Astrocyte of the spinal cord (primary cell): Measurements from ENCODE around the gene HLA-F.

Experiments
- DNase-seq: peaks from one replicate; pipeline ENCODE4 v3.0.0; 2011; ENCODE audit warnings: low read depth, low spot score
- H3K4me3 ChIP-seq: 2 replicates; pipeline ENCODE4 v1.5.1; 2011; ENCODE audit warnings: low read depth, mild to moderate bottlenecking, low read length, moderate library complexity
- in situ Hi-C: cut with HindIII; loops from 2 replicates; pipeline ENCODE4 v1.10.0; 2017; ENCODE audit warnings: low sequenced_read_pairs
- TF ChIP-seq, protein P1 (sequence below): IDR thresholded peaks from 2 replicates; pipeline ENCODE4 v1.5.1; 2012; ENCODE audit warnings: low read depth, mild to moderate bottlenecking, low read length, inconsistent platforms

The HLA-F gene

DNA sequence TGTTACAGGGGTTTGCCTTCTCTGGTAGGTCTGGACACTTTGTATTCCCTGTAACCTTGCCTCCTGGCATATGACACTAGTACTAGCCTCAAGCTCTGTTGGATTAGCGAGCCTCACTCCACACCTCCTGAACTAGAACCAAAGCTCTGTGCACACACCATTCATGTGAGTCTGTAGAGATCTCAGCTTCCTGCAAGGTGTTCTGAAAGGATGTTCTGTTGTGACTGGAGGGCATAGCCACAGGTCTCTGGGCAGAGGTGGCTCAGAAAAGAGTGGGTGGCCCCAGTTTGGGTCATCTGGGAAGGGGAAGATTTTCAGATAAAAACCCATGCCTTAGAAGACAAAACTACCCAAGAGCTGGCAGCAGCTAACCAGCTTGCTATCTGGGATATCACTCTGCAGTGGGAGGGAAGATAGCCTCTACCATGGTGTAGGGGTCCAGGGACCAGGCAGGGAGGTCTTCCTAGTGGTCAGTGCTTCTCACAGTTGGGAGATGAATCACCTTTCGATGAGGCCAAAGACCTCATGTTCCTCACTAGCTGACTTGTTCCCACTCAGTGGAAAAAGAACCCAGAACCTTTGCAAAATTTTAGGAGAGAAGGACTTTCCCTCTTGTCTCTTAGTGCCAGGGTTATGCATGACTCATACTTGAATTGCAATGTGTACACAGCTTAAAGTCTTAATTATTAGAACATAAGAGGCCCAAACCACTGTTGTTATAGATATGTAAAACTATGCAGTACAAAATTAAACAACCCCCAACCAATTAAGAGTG is 41.4 kb downstream of the HLA-F start:
- in situ Hi-C loops, result no loop called here
- H3K4me3 ChIP-seq, result no peak overlapping the region
- no peak for DNase-seq
- TF ChIP-seq, protein P1, sequence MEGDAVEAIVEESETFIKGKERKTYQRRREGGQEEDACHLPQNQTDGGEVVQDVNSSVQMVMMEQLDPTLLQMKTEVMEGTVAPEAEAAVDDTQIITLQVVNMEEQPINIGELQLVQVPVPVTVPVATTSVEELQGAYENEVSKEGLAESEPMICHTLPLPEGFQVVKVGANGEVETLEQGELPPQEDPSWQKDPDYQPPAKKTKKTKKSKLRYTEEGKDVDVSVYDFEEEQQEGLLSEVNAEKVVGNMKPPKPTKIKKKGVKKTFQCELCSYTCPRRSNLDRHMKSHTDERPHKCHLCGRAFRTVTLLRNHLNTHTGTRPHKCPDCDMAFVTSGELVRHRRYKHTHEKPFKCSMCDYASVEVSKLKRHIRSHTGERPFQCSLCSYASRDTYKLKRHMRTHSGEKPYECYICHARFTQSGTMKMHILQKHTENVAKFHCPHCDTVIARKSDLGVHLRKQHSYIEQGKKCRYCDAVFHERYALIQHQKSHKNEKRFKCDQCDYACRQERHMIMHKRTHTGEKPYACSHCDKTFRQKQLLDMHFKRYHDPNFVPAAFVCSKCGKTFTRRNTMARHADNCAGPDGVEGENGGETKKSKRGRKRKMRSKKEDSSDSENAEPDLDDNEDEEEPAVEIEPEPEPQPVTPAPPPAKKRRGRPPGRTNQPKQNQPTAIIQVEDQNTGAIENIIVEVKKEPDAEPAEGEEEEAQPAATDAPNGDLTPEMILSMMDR, result no peak

DNA sequence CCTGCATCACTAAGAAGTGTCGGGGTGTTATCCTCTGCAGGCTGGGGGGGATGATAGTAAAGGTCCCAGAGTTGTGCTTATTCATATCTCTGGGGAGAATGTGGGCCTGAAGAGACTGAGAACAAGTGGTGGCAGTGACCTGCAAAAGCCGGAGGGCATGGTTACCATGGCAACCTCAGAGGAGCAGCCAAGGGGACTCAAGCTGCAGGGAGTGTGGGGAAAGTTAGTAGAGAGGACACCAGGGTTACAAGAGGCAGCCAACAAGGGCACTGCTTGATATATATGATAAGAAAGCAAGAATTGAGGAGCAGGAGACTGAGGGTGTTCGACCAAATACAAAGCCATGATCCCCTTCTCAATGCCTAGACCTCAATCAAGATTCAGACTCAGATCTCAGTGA is 46.1 kb downstream of the HLA-F start:
- TF ChIP-seq, protein P1, result no peak
- in situ Hi-C loops, result no loop called here
- H3K4me3 ChIP-seq, result no peak overlapping the region
- DNase-seq, result no peak

DNA sequence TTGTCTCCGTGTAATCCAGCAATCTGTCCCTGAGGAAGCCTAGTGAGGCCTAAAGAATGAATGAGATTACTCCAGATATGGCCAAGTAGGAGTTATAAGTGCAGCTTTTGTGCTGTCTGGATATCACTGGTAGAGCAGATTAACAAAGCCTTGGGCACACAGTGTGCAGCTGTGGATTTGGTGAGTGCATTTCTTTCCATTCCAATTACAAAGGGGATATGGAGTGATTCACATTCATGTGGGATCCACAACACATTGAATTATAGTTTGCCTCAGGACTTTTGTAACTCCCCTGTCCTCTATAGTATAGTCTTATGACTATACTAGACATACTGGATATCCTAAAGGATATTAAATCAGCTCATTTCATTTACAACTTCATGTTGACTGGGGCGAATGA is 47.1 kb downstream of the HLA-F start:
- in situ Hi-C loops, result no loop called here
- no peak overlapping the region for H3K4me3 ChIP-seq
- no peak for DNase-seq
- TF ChIP-seq, protein P1, result no peak

- in situ Hi-C loops, result no loop called here
- DNase-seq, result no peak
- TF ChIP-seq, protein P1, result no peak
- H3K4me3 ChIP-seq, result no peak overlapping the region
These were observed 53.5 kb downstream of the HLA-F start for GRCh38 chr6:29776684-29777083.
